K562 (cell line): ENCODE measurements around the gene SCAMP5. TPM values are rescaled to one million over a fixed set of nuclear protein-coding genes. Genes with fewer than 3 reads are reported as not detected.

Experiments
- ATAC-seq: fragments of 200-7000 bp; cut with Tn5 transposase; 3 replicates; pipeline ENCODE4 v1.9.1; 2020; ENCODE audit warnings: moderate library complexity
- BruUV-seq: library from RNA; stranded (reverse); fragments of 400-500 nt; replicated peaks from 2 replicates; lab custom pipeline; 2021; lab: Mats Ljungman, UMichigan
- CTCF ChIA-PET: fragments of 300-600 bp; formaldehyde crosslinking; extraction: SDS; loops from one replicate; lab custom pipeline; 2021; ENCODE audit warnings: low intra/inter-chr PET ratio; lab: Yijun Ruan, JAX
- POLR2A ChIA-PET: fragments of 300-600, 350-650 bp; sonication (Branson Sonifier 250); formaldehyde crosslinking; extraction: SDS; loops from one replicate; lab custom pipeline; 2021; ENCODE audit warnings: antibody characterized with exemption, inconsistent platforms; lab: Yijun Ruan, JAX
- DNase-seq, 4 experiments: peaks; one replicate each; pipeline versions ENCODE4 v3.0.0 to v3.0.0-alpha.2; 2011 to 2018; ENCODE audit warnings: low spot score in 3 of 4, mixed read lengths in 3 of 4; ENCODE audit errors: extremely low read depth in 1 of 4
- FAIRE-seq: peaks from 2 replicates; lab custom pipeline; 2011; peaks lifted over from hg19 to GRCh38; lab: Jason Lieb, UNC
- H2AFZ ChIP-seq: 2 replicates; pipeline ENCODE4 v1.6.0; 2011; ENCODE audit warnings: low read depth, low read length, control low read depth, inconsistent platforms
- H3K27ac ChIP-seq: fragments of 200-600 bp; 3 replicates; pipeline ENCODE4 v1.8.0; 2011; ENCODE audit warnings: low read depth, mild to moderate bottlenecking, control low read depth, inconsistent platforms, low read length, moderate library complexity, mixed read lengths; ENCODE audit errors: extremely low read depth
- H3K27me3 ChIP-seq, 2 experiments: fragments of 300-600 bp in 1 of 2; 2 replicates in 1 of 2; 3 replicates in 1 of 2; pipeline versions ENCODE4 v1.6.0 to v1.8.0; 2011; ENCODE audit warnings: inconsistent platforms in 2 of 2, low read length in 2 of 2, mild to moderate bottlenecking in 1 of 2, mixed read lengths in 1 of 2, moderate library complexity in 1 of 2; ENCODE audit not compliant: control insufficient read depth in 2 of 2, insufficient read depth in 2 of 2
- H3K36me3 ChIP-seq: fragments of 300-600 bp; 3 replicates; pipeline ENCODE4 v1.8.0; 2011; ENCODE audit warnings: mild to moderate bottlenecking, low read length, inconsistent platforms; ENCODE audit not compliant: control insufficient read depth, insufficient read depth
- H3K4me1 ChIP-seq, 2 experiments: fragments of 200-600 bp in 1 of 2; replicated peaks in 1 of 2; 2 replicates in 1 of 2; 3 replicates in 1 of 2; pipeline versions ENCODE4 v1.5.1 to v1.8.0; 2011; ENCODE audit warnings: inconsistent platforms in 2 of 2, low read length in 2 of 2, mild to moderate bottlenecking in 1 of 2, mixed read lengths in 1 of 2, moderate library complexity in 1 of 2; ENCODE audit not compliant: control insufficient read depth in 2 of 2, insufficient read depth in 2 of 2
- H3K4me2 ChIP-seq: 2 replicates; pipeline ENCODE4 v1.6.1; 2011; ENCODE audit warnings: low read length, control low read depth, inconsistent platforms, mixed read lengths; ENCODE audit not compliant: insufficient read depth
- H3K4me3 ChIP-seq: fragments of 200-600 bp; sonication (generic), shearing (Covaris generic); 2 replicates; pipeline ENCODE4 v1.5.1; 2016; ENCODE audit warnings: control low read depth, inconsistent platforms
- H3K79me2 ChIP-seq: fragments of 200-600 bp; 3 replicates; pipeline ENCODE4 v1.8.0; 2011; ENCODE audit warnings: low read length, inconsistent platforms; ENCODE audit not compliant: control insufficient read depth, insufficient read depth
- H3K9ac ChIP-seq, 2 experiments: 2 replicates each; pipeline versions ENCODE4 v1.6.0 to v1.6.1; 2011; ENCODE audit warnings: low read depth in 2 of 2, low read length in 2 of 2, control low read depth in 1 of 2, inconsistent platforms in 1 of 2, mild to moderate bottlenecking in 1 of 2, mixed read lengths in 1 of 2; ENCODE audit not compliant: insufficient read depth in 1 of 2
- H3K9me1 ChIP-seq: one replicate; pipeline ENCODE4 v1.6.0; 2011; ENCODE audit warnings: inconsistent platforms, mild to moderate bottlenecking, low read length, moderate library complexity; ENCODE audit not compliant: control insufficient read depth, insufficient read depth
- H3K9me3 ChIP-seq: replicated peaks from 2 replicates; pipeline ENCODE4 v1.5.1; 2011; ENCODE audit warnings: low read depth, low read length, inconsistent platforms; ENCODE audit not compliant: control insufficient read depth, insufficient read depth
- H4K20me1 ChIP-seq: replicated peaks from 2 replicates; pipeline ENCODE4 v1.6.1; 2011; ENCODE audit warnings: low read length, inconsistent platforms, mixed read lengths; ENCODE audit not compliant: control insufficient read depth, insufficient read depth
- FOSL1 ChIP-seq: fragments of 200-800 bp; sonication (Bioruptor generic); conservative IDR thresholded peaks from 2 replicates; pipeline ENCODE4 v1.6.1; 2016; ENCODE audit warnings: missing genetic modification characterization, missing compliant biosample characterization
- FOXK2 ChIP-seq, 2 experiments: fragments of 450-650 bp; IDR thresholded peaks in 1 of 2; conservative IDR thresholded peaks in 1 of 2; 2 replicates each; pipeline ENCODE4 v1.6.1; 2016; ENCODE audit warnings: low read depth in 2 of 2, mild to moderate bottlenecking in 1 of 2
- WGBS: fragments of 100-300 bp; shearing (Covaris generic); methylation state at CpG from one replicate; pipeline ENCODE4 v1.1.6; 2016; ENCODE audit warnings: low coverage, mixed read lengths; ENCODE audit not compliant: insufficient coverage; ENCODE audit errors: missing lambda C conversion rate; 5-methylcytosine and 5-hydroxymethylcytosine counted together
- in situ Hi-C: fragments of 300-500 bp; cut with MboI; formaldehyde crosslinking; loops from 4 replicates; pipeline ENCODE4 v1.15.0; 2018; ENCODE audit warnings: inconsistent platforms, mixed read lengths
- intact Hi-C: fragments of 100-400 bp; cut with micrococcal nuclease; formaldehyde crosslinking; loops from 2 replicates; pipeline ENCODE4 v1.14.2; 2022
- polyA plus RNA-seq, 8 experiments: library from polyadenylated mRNA; depleted of rRNA in 4 of 8; stranded (reverse) in 5 of 8; unstranded in 3 of 8; fragments of >200 nt; fragmentation: Nextera tagmentation in 2 of 8; fragmentation: Illumina TruSeq in 1 of 8; extraction: Ambion mirVana in 2 of 8; extraction: Trizol in 1 of 8; gene quantifications; 2 replicates each; pipeline versions ENCODE4 v1.2.1 to v1.2.3, GENCODE V29; 2011 to 2014; ENCODE audit warnings: inconsistent platforms in 1 of 8, missing spikeins in 1 of 8
- total RNA-seq, 7 experiments: library from RNA; depleted of rRNA in 6 of 7; stranded (reverse); fragments of >200 nt in 6 of 7; fragmentation: Illumina TruSeq in 2 of 7; extraction: Trizol in 2 of 7; gene quantifications; 2 replicates each; pipeline versions ENCODE4 v1.2.1 to v1.2.3, GENCODE V29; 2011 to 2021; ENCODE audit warnings: low replicate concordance in 1 of 7
- TF ChIP-seq, protein P1 (sequence below): sonication (generic); formaldehyde crosslinking; IDR thresholded peaks from 2 replicates; pipeline ENCODE4 v1.8.0; 2022; ENCODE audit warnings: mild to moderate bottlenecking, low read depth, missing genetic modification reagents
- TF ChIP-seq, protein P2 (sequence below): sonication (generic); formaldehyde crosslinking; IDR thresholded peaks from 2 replicates; pipeline ENCODE4 v1.8.0; 2022; ENCODE audit warnings: mild to moderate bottlenecking, missing genetic modification reagents

The SCAMP5 gene
- total and polyA plus RNA-seq, 9 of the 15 experiments (the other 6 are each of a cell fraction or from before 2014, with no cell fraction given) = 0.09 to 0.29 (median 0.19) TPM; not detected in 5

DNA sequence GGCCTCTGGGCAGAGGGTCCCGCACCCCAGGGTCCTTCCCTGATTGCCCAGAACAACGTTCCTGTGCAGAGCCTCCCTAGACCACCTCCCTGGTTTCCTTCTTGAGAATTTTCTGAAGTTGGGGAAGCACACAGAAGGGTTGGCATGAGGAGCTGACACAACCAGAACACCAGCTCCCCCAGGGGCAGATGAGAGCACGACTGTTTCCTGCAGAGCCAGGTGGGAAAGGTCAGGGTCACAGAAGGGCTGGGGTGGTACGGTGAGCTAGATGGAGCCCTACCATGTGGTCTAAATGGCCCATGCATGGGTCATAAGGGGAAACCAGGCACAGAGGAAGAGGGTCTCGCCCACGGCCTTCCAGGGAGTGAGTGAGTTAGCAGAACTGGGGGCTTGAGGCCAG, 38.4 kb downstream of the SCAMP5 start:
- Histone ChIP-seq H3K27ac (no peak overlapping the region), H3K9me1 (no peaks in the 10 kb centered on the region), H3K4me3 (no peak overlapping the region), H2AFZ (no peak overlapping the region), H4K20me1 (no peaks in the 10 kb centered on the region), H3K9ac (peak overlapping the region in 1 of 2 experiments; percentile 49; a peak in 1 of 4 replicates), H3K9me3 (no peaks in the 10 kb centered on the region), H3K79me2 (no peaks in the 10 kb centered on the region), H3K36me3 (peaks cover 4% of the 10 kb centered on the region; the same call in 1 of the 3 replicates), H3K4me1 (peaks cover 19 to 36% of the 10 kb centered on the region in 2 experiments), H3K27me3 (no peaks in the 10 kb centered on the region), H3K4me2 (no peak overlapping the region)
- in situ Hi-C loops (no loop called here), intact Hi-C loops (no loop called here)
- FAIRE-seq (no peak), DNase-seq (no peak), ATAC-seq (no peak)
- no TSS peak for BruUV-seq
- 80% methylated on average over 6 of the region's 6 CpGs for WGBS
- ChIA-PET CTCF (interaction anchor here (2.0 kb wide), 1 partner anchor 171 kb away, joined by 5 read pairs; no protein-coding TSS in a partner anchor), POLR2A (interaction anchor here (0.8 to 1.9 kb wide), 6 partner anchors 9 to 358 kb away, joined by 3 to 9 read pairs (median 4); no protein-coding TSS in a partner anchor)
- TF ChIP-seq FOSL1 (tag) (no peak), FOXK2 (conservative IDR thresholded peaks at IDR 0.05 in 1 of 2, IDR thresholded peaks at IDR 0.05 in 1 of 2; ENCODE audit: low read depth in 2 of 2) (no peak)
- TF ChIP-seq, protein P1, sequence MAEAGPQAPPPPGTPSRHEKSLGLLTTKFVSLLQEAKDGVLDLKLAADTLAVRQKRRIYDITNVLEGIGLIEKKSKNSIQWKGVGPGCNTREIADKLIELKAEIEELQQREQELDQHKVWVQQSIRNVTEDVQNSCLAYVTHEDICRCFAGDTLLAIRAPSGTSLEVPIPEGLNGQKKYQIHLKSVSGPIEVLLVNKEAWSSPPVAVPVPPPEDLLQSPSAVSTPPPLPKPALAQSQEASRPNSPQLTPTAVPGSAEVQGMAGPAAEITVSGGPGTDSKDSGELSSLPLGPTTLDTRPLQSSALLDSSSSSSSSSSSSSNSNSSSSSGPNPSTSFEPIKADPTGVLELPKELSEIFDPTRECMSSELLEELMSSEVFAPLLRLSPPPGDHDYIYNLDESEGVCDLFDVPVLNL (CRISPR knock-in tag) = 0 out of 2 replicates have a peak, but pooled peaks have one; percentile 17
- TF ChIP-seq, protein P2, sequence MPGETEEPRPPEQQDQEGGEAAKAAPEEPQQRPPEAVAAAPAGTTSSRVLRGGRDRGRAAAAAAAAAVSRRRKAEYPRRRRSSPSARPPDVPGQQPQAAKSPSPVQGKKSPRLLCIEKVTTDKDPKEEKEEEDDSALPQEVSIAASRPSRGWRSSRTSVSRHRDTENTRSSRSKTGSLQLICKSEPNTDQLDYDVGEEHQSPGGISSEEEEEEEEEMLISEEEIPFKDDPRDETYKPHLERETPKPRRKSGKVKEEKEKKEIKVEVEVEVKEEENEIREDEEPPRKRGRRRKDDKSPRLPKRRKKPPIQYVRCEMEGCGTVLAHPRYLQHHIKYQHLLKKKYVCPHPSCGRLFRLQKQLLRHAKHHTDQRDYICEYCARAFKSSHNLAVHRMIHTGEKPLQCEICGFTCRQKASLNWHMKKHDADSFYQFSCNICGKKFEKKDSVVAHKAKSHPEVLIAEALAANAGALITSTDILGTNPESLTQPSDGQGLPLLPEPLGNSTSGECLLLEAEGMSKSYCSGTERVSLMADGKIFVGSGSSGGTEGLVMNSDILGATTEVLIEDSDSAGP (CRISPR knock-in tag) = no peak
